H54 (cell line): ENCODE data around the gene FES.

ENCODE experiments used
- DNase-seq: peaks from one replicate; pipeline ENCODE4 v3.0.0; 2011; ENCODE audit warnings: low spot score, mixed read lengths; ENCODE audit not compliant: insufficient read length
- FAIRE-seq: peaks from 3 replicates; lab custom pipeline; 2011; peaks lifted over from hg19 to GRCh38; lab: Jason Lieb, UNC
- POLR2A ChIP-seq: IDR thresholded peaks from 2 replicates; pipeline ENCODE4 v1.6.1; 2011; ENCODE audit warnings: low read depth, mild to moderate bottlenecking, low read length

The FES gene

DNA sequence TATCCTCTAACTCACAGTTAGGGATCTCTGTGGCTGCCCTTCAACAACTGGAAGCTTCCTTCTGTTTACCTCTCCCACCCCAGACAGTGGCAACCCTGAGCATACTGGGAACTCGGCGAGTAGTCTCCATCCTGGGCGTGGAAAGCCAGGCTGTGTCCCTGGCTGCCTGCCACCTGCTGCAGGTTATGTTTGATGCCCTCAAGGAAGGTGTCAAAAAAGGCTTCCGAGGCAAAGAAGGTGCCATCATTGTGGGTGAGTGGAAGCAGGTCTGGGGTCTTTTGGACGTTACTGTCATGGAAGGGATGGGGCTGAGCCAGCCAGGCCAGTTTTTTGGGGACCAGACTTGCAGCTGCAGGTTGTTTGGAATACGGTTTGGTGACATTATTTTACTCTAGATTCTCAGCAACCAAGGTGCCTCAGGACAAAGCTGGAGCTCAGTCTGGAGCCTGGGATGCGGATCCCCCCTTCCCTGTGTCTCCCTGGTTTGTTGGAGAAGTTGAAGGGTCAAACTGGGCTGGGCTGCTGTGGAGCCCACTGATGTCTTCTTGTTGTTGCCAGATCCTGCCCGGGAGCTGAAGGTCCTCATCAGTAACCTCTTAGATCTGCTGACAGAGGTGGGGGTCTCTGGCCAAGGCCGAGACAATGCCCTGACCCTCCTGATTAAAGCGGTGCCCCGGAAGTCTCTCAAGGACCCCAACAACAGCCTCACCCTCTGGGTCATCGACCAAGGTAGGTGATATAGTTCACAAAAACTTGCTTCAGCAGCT lies 58.2 kb downstream of the FES start:
- TF ChIP-seq POLR2A: no peak
- no peak for FAIRE-seq
- no peak for DNase-seq

DNA sequence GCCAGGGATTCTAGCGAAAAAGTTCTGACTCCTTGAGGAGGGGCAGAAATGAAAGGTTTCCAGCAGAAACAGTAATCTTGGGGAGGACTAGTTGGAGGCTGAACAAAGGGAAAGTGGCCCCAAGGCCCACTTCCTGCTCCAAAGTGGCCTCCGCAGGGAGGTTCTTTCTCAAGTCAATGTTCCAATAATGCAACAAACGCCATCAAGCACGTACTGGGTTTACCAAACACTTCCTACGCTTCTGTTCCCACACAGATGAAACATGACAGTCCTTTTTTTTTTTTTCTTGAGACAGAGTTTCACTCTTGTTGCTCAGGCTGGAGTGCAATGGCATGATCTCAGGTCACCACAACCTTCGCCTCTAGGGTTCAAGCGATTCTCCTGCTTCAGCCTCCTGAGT lies 60.8 kb downstream of the FES start:
- no peak for DNase-seq
- no peak for TF ChIP-seq POLR2A
- FAIRE-seq: no peak
